Keratinocyte (primary cell): ENCODE data around the gene FGL2. TPM values are rescaled to one million over a fixed set of nuclear protein-coding genes. Genes with fewer than 3 reads are reported as not detected.

Source experiments
- DNase-seq: peaks from one replicate; pipeline ENCODE4 v3.0.0-alpha.2; 2011; ENCODE audit warnings: low read depth, missing footprints, low spot score
- FAIRE-seq: peaks from 2 replicates; lab custom pipeline; 2011; peaks lifted over from hg19 to GRCh38; lab: Jason Lieb, UNC
- H2AFZ ChIP-seq: 2 replicates; pipeline ENCODE4 v1.6.0; 2012; ENCODE audit warnings: low read length, control low read depth, inconsistent platforms; ENCODE audit not compliant: control insufficient read depth
- H3K27ac ChIP-seq: 2 replicates; pipeline ENCODE4 v1.5.1; 2011; ENCODE audit warnings: low read length; ENCODE audit not compliant: control insufficient read depth, insufficient read depth
- H3K27me3 ChIP-seq: 3 replicates; pipeline ENCODE4 v1.6.0; 2011; ENCODE audit warnings: low read length; ENCODE audit not compliant: control insufficient read depth, insufficient read depth; ENCODE audit errors: extremely low read depth
- H3K36me3 ChIP-seq, 2 experiments: 2 replicates in 1 of 2; 3 replicates in 1 of 2; pipeline ENCODE4 v1.5.1; 2011; ENCODE audit warnings: low read length in 2 of 2, mild to moderate bottlenecking in 1 of 2; ENCODE audit not compliant: control insufficient read depth in 2 of 2, insufficient read depth in 2 of 2; ENCODE audit errors: extremely low read depth in 1 of 2
- H3K4me1 ChIP-seq: 3 replicates; pipeline ENCODE4 v1.5.1; 2011; ENCODE audit warnings: low read length; ENCODE audit not compliant: control insufficient read depth, insufficient read depth; ENCODE audit errors: extremely low read depth
- H3K4me2 ChIP-seq: 3 replicates; pipeline ENCODE4 v1.6.0; 2011; ENCODE audit warnings: low read depth, low read length; ENCODE audit not compliant: control insufficient read depth, insufficient read depth; ENCODE audit errors: extremely low read depth
- H3K4me3 ChIP-seq, 3 experiments: fragments of 200-600 bp in 1 of 3; sonication (generic) in 1 of 3; 2 replicates in 2 of 3; 3 replicates in 1 of 3; pipeline ENCODE4 v1.5.1; 2011 to 2016; ENCODE audit warnings: low read length in 3 of 3, mild to moderate bottlenecking in 3 of 3, control low read depth in 2 of 3, inconsistent platforms in 1 of 3, low read depth in 1 of 3, mixed read lengths in 1 of 3, mixed run types in 1 of 3, moderate library complexity in 1 of 3; ENCODE audit not compliant: control insufficient read depth in 2 of 3, insufficient read depth in 2 of 3; ENCODE audit errors: extremely low read depth in 1 of 3
- H3K79me2 ChIP-seq: 2 replicates; pipeline ENCODE4 v1.6.0; 2012; ENCODE audit warnings: low read length; ENCODE audit not compliant: control insufficient read depth, insufficient read depth
- H3K9ac ChIP-seq: 3 replicates; pipeline ENCODE4 v1.6.0; 2011; ENCODE audit warnings: low read length; ENCODE audit not compliant: control insufficient read depth, insufficient read depth; ENCODE audit errors: extremely low read depth
- H3K9me1 ChIP-seq: 3 replicates; pipeline ENCODE4 v1.6.0; 2011; ENCODE audit warnings: low read length; ENCODE audit not compliant: control insufficient read depth, insufficient read depth; ENCODE audit errors: extremely low read depth
- H3K9me3 ChIP-seq: 2 replicates; pipeline ENCODE4 v1.5.1; 2012; ENCODE audit warnings: low read depth, low read length; ENCODE audit not compliant: control insufficient read depth
- H4K20me1 ChIP-seq: 3 replicates; pipeline ENCODE4 v1.6.0; 2011; ENCODE audit warnings: low read length; ENCODE audit not compliant: control insufficient read depth, insufficient read depth; ENCODE audit errors: extremely low read depth
- CTCF ChIP-seq, 3 experiments: IDR thresholded peaks in 1 of 3; conservative IDR thresholded peaks in 1 of 3; optimal IDR thresholded peaks in 1 of 3; 2 replicates in 2 of 3; 3 replicates in 1 of 3; pipeline versions ENCODE3 to v1.5.1; 2011; ENCODE audit warnings: low read length in 3 of 3, mild to moderate bottlenecking in 3 of 3, moderate library complexity in 2 of 3, control low read depth in 1 of 3, inconsistent platforms in 1 of 3; ENCODE audit not compliant: insufficient read depth in 2 of 3; ENCODE audit errors: extremely low read depth in 1 of 3
- EZH2 ChIP-seq: IDR thresholded peaks from one replicate; pipeline ENCODE4 v1.6.1; 2012; ENCODE audit warnings: inconsistent platforms, mild to moderate bottlenecking, low read length, moderate library complexity
- dilution Hi-C: fragments of 300-500 bp; cut with MboI; formaldehyde crosslinking; loops from one replicate; pipeline ENCODE4 v1.7.0; 2020; ENCODE audit warnings: low sequenced_read_pairs; ENCODE audit not compliant: extremely low pct_ligation_motif_present
- polyA minus RNA-seq, 3 experiments: library from RNA; depleted of rRNA, polyadenylated mRNA; stranded (reverse); fragments of >200 nt; gene quantifications; 1 replicate in 1 of 3; 2 replicates in 1 of 3; 3 replicates in 1 of 3; pipeline ENCODE4 v1.2.3, GENCODE V29; 2011
- polyA plus RNA-seq, 5 experiments: library from polyadenylated mRNA; depleted of rRNA in 3 of 5; stranded (reverse) in 3 of 5; stranded (forward) in 1 of 5; unstranded in 1 of 5; fragments of >200 nt; gene quantifications; 1 replicate in 1 of 5; 2 replicates in 3 of 5; 3 replicates in 1 of 5; pipeline versions ENCODE4 v1.2.1 to v1.2.3, GENCODE V29; 2011 to 2012; ENCODE audit warnings: missing spikeins in 2 of 5, low read depth in 1 of 5, low replicate concordance in 1 of 5

Gene FGL2, protein sequence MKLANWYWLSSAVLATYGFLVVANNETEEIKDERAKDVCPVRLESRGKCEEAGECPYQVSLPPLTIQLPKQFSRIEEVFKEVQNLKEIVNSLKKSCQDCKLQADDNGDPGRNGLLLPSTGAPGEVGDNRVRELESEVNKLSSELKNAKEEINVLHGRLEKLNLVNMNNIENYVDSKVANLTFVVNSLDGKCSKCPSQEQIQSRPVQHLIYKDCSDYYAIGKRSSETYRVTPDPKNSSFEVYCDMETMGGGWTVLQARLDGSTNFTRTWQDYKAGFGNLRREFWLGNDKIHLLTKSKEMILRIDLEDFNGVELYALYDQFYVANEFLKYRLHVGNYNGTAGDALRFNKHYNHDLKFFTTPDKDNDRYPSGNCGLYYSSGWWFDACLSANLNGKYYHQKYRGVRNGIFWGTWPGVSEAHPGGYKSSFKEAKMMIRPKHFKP
- 0.01 to 0.05 TPM in 2 of 3 replicates, not detected in the other for polyA plus RNA-seq
- not detected for polyA plus RNA-seq (2011; ENCODE audit: low read depth)
- polyA plus RNA-seq (2011; cell fraction: cytosol; rRNA removed) = not detected in 2 replicates
- polyA plus RNA-seq (2011; cell fraction: nucleus; rRNA removed) = not detected in 2 replicates
- polyA plus RNA-seq (2012; ENCODE audit: low replicate concordance) = 0.02 and 0.44 TPM in 2 replicates
- polyA minus RNA-seq = not detected in 3 replicates
- polyA minus RNA-seq (2011; cell fraction: cytosol; rRNA and poly(A)+ RNA removed) = not detected
- not detected in 2 replicates for polyA minus RNA-seq (2011; cell fraction: nucleus; rRNA and poly(A)+ RNA removed)

DNA sequence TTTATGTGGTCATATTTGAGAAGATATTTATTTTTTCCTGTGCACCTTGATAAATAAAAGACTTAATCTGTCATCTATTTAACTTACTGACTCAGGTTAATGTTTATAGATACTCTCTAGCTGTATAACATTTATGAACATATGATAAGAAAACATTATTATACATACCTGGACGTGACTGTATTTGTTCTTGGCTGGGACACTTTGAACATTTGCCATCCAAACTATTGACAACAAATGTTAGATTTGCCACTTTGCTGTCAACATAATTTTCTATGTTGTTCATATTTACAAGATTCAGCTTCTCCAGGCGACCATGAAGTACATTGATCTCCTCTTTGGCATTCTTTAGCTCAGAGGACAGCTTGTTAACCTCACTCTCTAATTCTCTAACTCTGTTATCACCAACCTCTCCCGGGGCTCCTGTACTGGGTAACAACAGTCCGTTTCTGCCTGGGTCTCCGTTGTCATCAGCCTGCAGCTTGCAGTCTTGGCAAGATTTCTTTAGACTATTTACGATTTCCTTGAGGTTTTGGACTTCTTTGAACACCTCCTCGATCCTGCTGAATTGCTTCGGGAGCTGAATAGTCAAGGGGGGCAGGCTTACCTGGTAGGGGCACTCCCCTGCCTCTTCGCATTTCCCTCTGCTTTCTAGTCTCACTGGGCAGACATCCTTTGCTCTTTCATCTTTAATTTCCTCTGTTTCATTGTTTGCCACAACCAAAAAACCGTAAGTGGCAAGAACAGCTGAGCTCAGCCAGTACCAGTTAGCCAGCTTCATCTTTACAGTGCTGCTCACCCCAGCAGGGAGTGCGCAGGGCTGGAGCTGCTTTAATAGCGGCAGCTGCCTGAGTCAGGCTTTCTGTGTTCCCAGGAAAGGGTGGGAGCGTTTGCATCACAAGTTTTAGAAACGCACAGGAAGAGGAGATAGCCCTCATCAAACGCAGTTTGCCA is at the start of gene FGL2:
Gene FGL2, minus strand, starts transcription at position 807 of the 954 bp plus-strand sequence. Its CDS starts 26 bp downstream, at position 781.
- H3K4me3 ChIP-seq = peak within 1 kb of the TSS in 1 of 3 experiments; percentile 30
- H3K9ac ChIP-seq = no peak within 1 kb of the TSS
- H3K27ac ChIP-seq = no peak within 1 kb of the TSS
- dilution Hi-C loops = no loop called here
- no peaks in the 10 kb centered on the region for H3K36me3 ChIP-seq
- FAIRE-seq (no peak), DNase-seq (no peak)
- H4K20me1 ChIP-seq = no peaks in the 10 kb centered on the region
- H3K79me2 ChIP-seq = no peaks in the 10 kb centered on the region
- H3K4me1 ChIP-seq = peaks cover 3% of the 10 kb centered on the region
- TF ChIP-seq CTCF (optimal IDR thresholded peaks at IDR 0.05 in 1 of 3, IDR thresholded peaks at IDR 0.05 in 1 of 3, conservative IDR thresholded peaks at IDR 0.05 in 1 of 3; ENCODE audit: extremely low read depth in 1 of 3, insufficient read depth in 2 of 3, low read length in 3 of 3) (no peak), EZH2 (no peak)
- no peaks in the 10 kb centered on the region for H3K27me3 ChIP-seq
- H3K9me1 ChIP-seq = no peaks in the 10 kb centered on the region
- no peaks in the 10 kb centered on the region for H3K9me3 ChIP-seq
- peak within 1 kb of the TSS; percentile 70 for H3K4me2 ChIP-seq
- peak within 1 kb of the TSS; percentile 5 for H2AFZ ChIP-seq

DNA sequence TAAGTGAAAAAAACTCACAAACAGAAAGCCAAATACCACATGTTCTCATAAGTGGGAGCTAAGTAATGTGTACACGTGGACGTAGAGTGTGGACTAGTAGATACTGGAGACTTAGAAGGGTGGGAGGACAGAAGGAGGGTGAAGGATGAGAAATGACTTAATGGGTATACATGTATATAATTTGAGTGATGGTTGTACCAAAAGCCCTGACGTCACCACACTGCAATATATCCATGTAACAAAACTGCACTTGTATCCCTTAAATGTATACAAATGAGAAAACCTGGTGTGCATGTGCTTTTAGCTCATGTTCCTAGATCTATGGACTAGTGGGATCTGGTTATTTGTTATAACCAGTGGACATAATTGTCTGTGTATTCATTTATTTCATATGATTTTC is 48.5 kb upstream of the FGL2 start:
- H3K9me3 ChIP-seq = no peaks in the 10 kb centered on the region
- H3K36me3 ChIP-seq = no peaks in the 10 kb centered on the region
- H3K9ac ChIP-seq = no peak overlapping the region
- no peak for FAIRE-seq
- no peak overlapping the region for H2AFZ ChIP-seq
- no peak for DNase-seq
- H3K9me1 ChIP-seq = no peaks in the 10 kb centered on the region
- H3K4me3 ChIP-seq = no peak overlapping the region
- H3K4me2 ChIP-seq = no peak overlapping the region
- TF ChIP-seq CTCF (optimal IDR thresholded peaks at IDR 0.05 in 1 of 3, IDR thresholded peaks at IDR 0.05 in 1 of 3, conservative IDR thresholded peaks at IDR 0.05 in 1 of 3; ENCODE audit: extremely low read depth in 1 of 3, insufficient read depth in 2 of 3, low read length in 3 of 3) (no peak), EZH2 (no peak)
- no peaks in the 10 kb centered on the region for H3K4me1 ChIP-seq
- dilution Hi-C loops = no loop called here
- H3K27me3 ChIP-seq = no peaks in the 10 kb centered on the region
- no peaks in the 10 kb centered on the region for H3K79me2 ChIP-seq
- no peak overlapping the region for H3K27ac ChIP-seq
- H4K20me1 ChIP-seq = no peaks in the 10 kb centered on the region
